Measurements from ENCODE around the gene VPS16.

- TF ChIP-seq CTCF (IDR thresholded peaks at IDR 0.05; ENCODE audit: insufficient read depth, low read length, poor library complexity, severe bottlenecking) (no peak), EZH2phosphoT487 (conservative IDR thresholded peaks at IDR 0.05; ENCODE audit: low read length) (no peak)
Measured at GRCh38 chr20:2845607-2846006, 5.1 kb downstream of the VPS16 start.

All from SU-DHL-6 (cell line).